ENCODE results near the gene CIAO3. TPM values are rescaled to one million over a fixed set of nuclear protein-coding genes. Genes with fewer than 3 reads are reported as not detected.

Gene CIAO3
- total RNA-seq, 1 experiment from 2014 or later, result 21.9 TPM

DNA sequence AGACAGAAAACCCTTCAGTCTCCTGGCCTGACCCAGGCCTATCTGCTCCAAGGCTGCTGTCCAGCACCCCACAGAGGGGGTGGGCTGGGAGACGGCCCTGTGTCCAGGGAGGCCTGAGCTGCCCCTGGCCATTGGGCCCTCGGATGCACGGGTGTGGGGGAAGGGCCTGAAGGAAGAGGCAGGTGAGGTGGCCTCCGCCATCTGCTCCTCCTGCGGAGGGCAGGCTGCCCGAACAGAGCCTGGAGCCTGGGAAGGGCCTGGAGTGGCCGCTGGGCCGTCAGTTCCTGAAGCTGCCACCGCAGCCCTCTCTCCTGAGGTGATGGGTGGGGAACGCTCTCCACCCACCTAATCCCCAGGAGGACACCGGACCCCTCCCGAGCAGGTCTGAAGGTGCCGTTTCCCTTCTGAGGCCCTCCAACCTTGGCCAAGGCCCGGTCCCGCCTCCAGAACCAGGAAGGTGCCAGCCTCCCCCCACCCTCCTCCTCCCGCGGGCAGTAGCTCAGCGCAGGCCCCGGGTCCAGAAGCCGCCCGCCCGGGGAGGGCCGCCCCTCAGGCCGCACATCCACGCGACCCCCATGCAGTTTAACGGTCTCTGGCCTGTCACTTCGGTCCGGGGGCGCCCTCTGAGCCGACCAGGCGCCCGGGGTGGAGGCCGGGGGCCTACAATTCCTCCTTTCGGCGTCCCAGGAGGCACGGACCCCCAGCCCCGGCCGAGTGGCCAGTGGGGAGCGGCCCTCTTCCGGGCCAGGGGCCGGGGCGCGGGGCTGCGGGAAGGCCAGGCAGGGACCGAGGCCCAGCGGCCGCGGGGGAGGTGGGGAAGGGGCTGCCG, 36.0 kb downstream of the CIAO3 start:
- no peaks in the 10 kb centered on the region for H3K9me3 ChIP-seq (ENCODE audit: control insufficient read depth, low read depth, low read length)
- peaks cover 55% of the 10 kb centered on the region; the same call in 1 of the 2 replicates for H3K27me3 ChIP-seq (ENCODE audit: insufficient read depth, low read length)
- H3T11ph ChIP-seq (ENCODE audit: low read length), result no peak overlapping the region
- H4K8ac ChIP-seq (replicated peaks; ENCODE audit: insufficient read length, low read depth, low read length), result no peak overlapping the region
- H3K18ac ChIP-seq (ENCODE audit: insufficient read length, low read depth, low read length), result no peak overlapping the region
- H3K27ac ChIP-seq (ENCODE audit: insufficient read length, low read depth, low read length), result no peak overlapping the region
- no peak overlapping the region for H2BK5ac ChIP-seq (ENCODE audit: insufficient read length, low read length)
- no peaks in the 10 kb centered on the region for H3K4me1 ChIP-seq (ENCODE audit: insufficient read depth, low read length)
- no peaks in the 10 kb centered on the region for H3K79me2 ChIP-seq (ENCODE audit: insufficient read depth, low read length)
- H2AFZ ChIP-seq (ENCODE audit: low read length), result no peak overlapping the region
- H2BK12ac ChIP-seq (ENCODE audit: insufficient read length, low read depth, low read length), result no peak overlapping the region
- no peak for DNase-seq
- no peak overlapping the region for H4K91ac ChIP-seq (ENCODE audit: insufficient read length, low read depth, low read length)
- Mint-ChIP-seq H3K36me3 (ENCODE audit: insufficient read depth in 1 of 3, low read depth in 3 of 3) (peaks cover 0 to 3% (median 0%) of the 10 kb centered on the region in 3 experiments; a peak in 2 of 7 replicates), H3K9me3 (peaks cover 0 to 2% of the 10 kb centered on the region in 2 experiments; a peak in 1 of 5 replicates), H3K27me3 (ENCODE audit: low read depth) (peaks cover 88% of the 10 kb centered on the region), H3K4me3 (peak overlapping the region; percentile 40 to 63; a peak in 4 of 5 replicates), H3K4me1 (peaks cover 0 to 7% of the 10 kb centered on the region in 2 experiments; a peak in 1 of 4 replicates), H3K27ac (no peak overlapping the region)
- TF ChIP-seq, protein P1, sequence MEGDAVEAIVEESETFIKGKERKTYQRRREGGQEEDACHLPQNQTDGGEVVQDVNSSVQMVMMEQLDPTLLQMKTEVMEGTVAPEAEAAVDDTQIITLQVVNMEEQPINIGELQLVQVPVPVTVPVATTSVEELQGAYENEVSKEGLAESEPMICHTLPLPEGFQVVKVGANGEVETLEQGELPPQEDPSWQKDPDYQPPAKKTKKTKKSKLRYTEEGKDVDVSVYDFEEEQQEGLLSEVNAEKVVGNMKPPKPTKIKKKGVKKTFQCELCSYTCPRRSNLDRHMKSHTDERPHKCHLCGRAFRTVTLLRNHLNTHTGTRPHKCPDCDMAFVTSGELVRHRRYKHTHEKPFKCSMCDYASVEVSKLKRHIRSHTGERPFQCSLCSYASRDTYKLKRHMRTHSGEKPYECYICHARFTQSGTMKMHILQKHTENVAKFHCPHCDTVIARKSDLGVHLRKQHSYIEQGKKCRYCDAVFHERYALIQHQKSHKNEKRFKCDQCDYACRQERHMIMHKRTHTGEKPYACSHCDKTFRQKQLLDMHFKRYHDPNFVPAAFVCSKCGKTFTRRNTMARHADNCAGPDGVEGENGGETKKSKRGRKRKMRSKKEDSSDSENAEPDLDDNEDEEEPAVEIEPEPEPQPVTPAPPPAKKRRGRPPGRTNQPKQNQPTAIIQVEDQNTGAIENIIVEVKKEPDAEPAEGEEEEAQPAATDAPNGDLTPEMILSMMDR (conservative IDR thresholded peaks at IDR 0.05), result no peak
- no peak overlapping the region for H3K4me2 ChIP-seq (ENCODE audit: insufficient read depth, insufficient read length, low read length)
- no peaks in the 10 kb centered on the region for H3K79me1 ChIP-seq (ENCODE audit: insufficient read depth, low read depth, low read length, poor library complexity, severe bottlenecking)
- H4K20me1 ChIP-seq (ENCODE audit: control insufficient read depth, insufficient read depth, insufficient read length), result no peaks in the 10 kb centered on the region
- WGBS (ENCODE audit: extremely low coverage, insufficient read length, low lambda C conversion rate), result no CpG with 5 or more reads among the region's 50 CpGs
- H2AK5ac ChIP-seq (ENCODE audit: insufficient read length, low read length), result no peak overlapping the region
- H3K9ac ChIP-seq (ENCODE audit: extremely low read depth, insufficient read length, low read length), result no peak overlapping the region
- no peak overlapping the region for H2BK20ac ChIP-seq (ENCODE audit: low read depth, low read length, poor library complexity, severe bottlenecking)
- H3K56ac ChIP-seq (ENCODE audit: insufficient read length, low read depth, low read length), result no peak overlapping the region
- H3K23ac ChIP-seq (ENCODE audit: insufficient read length, low read depth, low read length), result no peak overlapping the region
- H2BK120ac ChIP-seq (ENCODE audit: low read depth, low read length, poor library complexity, severe bottlenecking), result no peak overlapping the region
- no peak overlapping the region for H4K5ac ChIP-seq (ENCODE audit: insufficient read length, low read depth, low read length)
- H3K4ac ChIP-seq (ENCODE audit: low read depth, low read length), result no peak overlapping the region
- H3K14ac ChIP-seq (ENCODE audit: insufficient read depth, low read length), result no peak overlapping the region
- peaks cover 4% of the 10 kb centered on the region for H3K23me2 ChIP-seq (ENCODE audit: insufficient read length, low read depth, low read length, poor library complexity, severe bottlenecking)
- no peak overlapping the region for H2BK15ac ChIP-seq (ENCODE audit: low read depth, low read length)

Data from H9 (cell line).